NOMO-1 treated with DMSO at 0.1 percent for 48 hours (cell line): ENCODE measurements around the gene ARHGEF3.

Source experiments
- DNase-seq: peaks from one replicate; lab custom pipeline; 2025; ENCODE audit not compliant: unreplicated experiment; lab: John Stamatoyannopoulos, UW

ARHGEF3 gene

GRCh38 chr3:56691165-56692000, 110.4 kb downstream of the ARHGEF3 start:
- DNase-seq, result no peak

DNA sequence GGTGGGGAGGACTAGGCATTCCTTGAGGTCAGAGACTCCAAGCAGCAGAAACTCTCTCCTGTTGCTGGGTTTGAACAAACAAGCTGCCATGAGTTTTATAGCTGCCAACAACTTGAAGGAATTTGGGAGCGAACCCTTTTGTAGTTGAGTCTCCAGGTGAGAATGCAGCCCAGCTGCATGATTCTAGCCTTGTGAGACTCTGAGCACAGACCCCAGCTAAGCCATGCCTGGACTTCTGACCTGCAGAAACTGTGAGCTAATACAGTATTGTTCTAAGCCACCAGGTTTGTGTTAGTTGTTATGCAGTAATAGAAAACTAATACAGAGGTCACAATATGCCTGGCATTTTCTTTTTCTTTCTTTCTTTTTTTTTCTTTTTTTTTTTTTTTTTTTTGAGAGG, 112.4 kb downstream of the ARHGEF3 start:
- DNase-seq, result no peak

DNA sequence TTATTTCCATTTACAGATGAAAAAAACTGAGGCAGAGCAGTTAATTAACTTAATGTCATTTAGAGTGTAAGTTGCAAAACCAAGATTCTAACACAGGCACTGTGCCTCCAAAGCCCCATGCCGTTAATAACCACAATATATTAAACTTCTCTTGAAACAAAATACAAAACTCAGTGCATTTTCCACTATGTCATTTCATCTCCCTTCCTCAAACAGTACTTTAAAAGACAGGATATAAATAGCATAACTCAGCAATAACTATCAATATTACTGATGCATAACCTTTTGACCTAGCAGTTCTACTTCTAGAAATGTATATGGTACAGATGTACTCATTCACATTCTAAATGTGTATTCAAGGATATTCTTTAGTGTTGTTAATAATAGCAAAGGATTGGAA, 113.6 kb downstream of the ARHGEF3 start:
- no peak for DNase-seq

DNA sequence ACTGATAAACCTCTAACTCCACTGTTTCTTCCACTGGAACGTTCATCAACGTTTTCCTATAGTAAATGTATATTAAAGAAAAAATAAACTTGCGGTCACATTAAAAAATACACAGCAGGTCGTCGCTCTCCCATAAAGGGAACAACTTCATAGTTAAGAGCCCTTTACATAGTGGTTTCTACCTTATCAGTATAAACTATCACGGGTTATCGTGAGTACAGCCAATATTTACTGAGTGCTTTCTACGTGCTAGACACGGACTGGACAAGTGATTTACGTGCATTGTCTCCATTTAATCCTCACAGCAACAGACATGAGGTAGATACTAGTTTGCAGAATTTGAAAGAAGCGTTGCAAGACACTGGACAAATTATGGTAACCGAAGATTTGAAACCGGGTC, 117.7 kb downstream of the ARHGEF3 start:
- DNase-seq, result no peak

- DNase-seq, result peak; percentile 61
Observed at GRCh38 chr3:56683122-56683817, 118.5 kb downstream of the ARHGEF3 start, which contains the start of gene TASOR. Gene TASOR (minus strand): TSS chr3:56683265. CDS start chr3:56683006, 259 bp downstream.

- DNase-seq, result peak; percentile 64
Observed at GRCh38 chr3:56682462-56683121, 119.2 kb downstream of the ARHGEF3 start.

DNA sequence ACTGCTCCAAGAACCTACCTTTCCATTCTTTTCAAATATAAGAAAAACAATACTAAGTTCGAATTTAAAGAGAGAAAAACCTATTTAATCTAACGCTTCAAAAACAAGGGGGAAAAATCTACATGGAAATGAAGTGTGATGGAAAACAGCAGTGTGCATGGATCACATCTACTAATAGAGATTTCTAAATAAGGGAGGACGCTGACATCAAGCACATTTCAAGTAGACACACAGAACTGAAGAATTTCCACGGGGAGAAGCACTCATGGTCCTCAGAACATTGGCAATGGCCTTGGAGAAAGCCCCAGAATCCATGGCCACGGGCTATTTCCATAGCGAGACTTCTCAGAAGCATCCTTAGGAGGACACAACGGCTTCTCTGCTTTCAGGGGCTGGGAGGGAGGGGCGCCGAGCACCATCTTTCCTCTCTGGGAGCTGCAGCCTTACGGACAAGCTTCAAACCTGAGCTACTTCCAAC, 119.7 kb downstream of the ARHGEF3 start:
- no peak for DNase-seq

GRCh38 chr3:56680054-56680580, 121.6 kb downstream of the ARHGEF3 start:
- no peak for DNase-seq
